Astrocyte of the spinal cord (primary cell): Measurements from ENCODE around the gene NARS2.

Experiments
- DNase-seq: peaks from one replicate; pipeline ENCODE4 v3.0.0; 2011; ENCODE audit warnings: low read depth, low spot score
- H3K4me3 ChIP-seq: 2 replicates; pipeline ENCODE4 v1.5.1; 2011; ENCODE audit warnings: low read depth, mild to moderate bottlenecking, low read length, moderate library complexity
- in situ Hi-C: cut with HindIII; loops from 2 replicates; pipeline ENCODE4 v1.10.0; 2017; ENCODE audit warnings: low sequenced_read_pairs
- TF ChIP-seq, protein P1 (sequence below): IDR thresholded peaks from 2 replicates; pipeline ENCODE4 v1.5.1; 2012; ENCODE audit warnings: low read depth, mild to moderate bottlenecking, low read length, inconsistent platforms

Gene NARS2

DNA sequence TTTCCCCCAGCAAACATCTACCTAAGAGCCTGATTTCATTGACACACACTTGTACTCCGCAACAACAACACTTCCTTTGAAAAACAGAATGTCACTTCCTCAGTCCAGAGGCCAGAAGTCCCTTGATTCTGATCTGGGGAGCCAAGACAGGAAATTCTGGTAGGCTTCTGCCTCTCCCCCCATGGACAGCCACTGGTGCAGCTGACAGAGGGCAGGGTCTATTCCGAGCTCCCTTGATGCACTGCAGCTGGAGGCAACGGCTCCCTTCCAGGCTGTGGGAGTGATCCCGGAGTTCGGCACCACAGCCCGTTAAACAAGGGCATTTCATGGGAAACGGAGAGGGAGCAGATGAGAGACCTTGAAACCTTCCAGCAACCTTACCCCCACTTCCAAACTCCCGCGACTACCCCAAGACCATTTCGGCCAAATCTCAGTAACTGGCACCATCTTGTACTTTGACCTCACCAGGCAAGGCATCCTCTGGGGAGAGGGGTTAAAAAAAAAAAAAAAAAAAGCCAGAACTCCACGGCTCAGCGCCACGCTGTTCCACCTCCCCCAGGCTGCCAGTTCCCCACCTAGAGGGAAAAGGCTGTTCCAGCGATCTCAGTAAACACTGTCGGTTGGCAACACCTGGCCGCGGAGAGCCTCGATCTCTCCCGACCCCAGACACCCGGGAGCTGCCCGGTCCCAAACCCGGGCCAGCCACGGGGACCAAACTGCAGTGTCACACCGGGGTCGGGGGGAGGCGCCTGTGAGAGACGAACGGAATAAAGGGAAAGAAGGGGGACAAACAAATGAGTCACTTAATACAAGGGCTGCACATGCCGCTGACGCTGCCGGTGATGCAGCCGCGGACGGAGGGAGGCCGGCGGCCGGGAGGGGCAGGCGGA lies 158.1 kb downstream of the NARS2 start:
- TF ChIP-seq, protein P1, sequence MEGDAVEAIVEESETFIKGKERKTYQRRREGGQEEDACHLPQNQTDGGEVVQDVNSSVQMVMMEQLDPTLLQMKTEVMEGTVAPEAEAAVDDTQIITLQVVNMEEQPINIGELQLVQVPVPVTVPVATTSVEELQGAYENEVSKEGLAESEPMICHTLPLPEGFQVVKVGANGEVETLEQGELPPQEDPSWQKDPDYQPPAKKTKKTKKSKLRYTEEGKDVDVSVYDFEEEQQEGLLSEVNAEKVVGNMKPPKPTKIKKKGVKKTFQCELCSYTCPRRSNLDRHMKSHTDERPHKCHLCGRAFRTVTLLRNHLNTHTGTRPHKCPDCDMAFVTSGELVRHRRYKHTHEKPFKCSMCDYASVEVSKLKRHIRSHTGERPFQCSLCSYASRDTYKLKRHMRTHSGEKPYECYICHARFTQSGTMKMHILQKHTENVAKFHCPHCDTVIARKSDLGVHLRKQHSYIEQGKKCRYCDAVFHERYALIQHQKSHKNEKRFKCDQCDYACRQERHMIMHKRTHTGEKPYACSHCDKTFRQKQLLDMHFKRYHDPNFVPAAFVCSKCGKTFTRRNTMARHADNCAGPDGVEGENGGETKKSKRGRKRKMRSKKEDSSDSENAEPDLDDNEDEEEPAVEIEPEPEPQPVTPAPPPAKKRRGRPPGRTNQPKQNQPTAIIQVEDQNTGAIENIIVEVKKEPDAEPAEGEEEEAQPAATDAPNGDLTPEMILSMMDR, result peak; percentile 62
- in situ Hi-C loops, result no loop called here
- H3K4me3 ChIP-seq, result peak overlapping the region; percentile 53
- DNase-seq, result peak; percentile 87

DNA sequence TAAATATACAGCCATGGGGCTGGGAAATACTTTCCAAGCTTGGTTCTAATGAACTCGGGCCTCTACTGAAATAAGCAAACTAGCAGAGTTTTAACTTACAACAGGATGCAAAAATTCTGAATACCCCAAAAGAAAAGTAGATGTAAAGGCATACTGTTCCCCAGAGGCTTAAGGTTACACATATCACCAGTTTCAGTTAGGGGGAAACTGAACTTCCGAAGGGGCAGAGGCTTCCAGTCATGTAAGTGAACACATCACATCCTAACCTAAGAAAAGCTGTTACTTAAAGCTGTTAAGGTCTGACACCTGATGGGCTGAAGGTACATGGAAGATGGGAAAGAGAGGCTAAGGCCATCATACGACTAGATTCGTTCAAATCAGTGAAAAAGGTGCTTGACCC lies 159.3 kb downstream of the NARS2 start:
- DNase-seq, result no peak
- TF ChIP-seq, protein P1, result no peak
- H3K4me3 ChIP-seq, result no peak overlapping the region
- in situ Hi-C loops, result no loop called here

DNA sequence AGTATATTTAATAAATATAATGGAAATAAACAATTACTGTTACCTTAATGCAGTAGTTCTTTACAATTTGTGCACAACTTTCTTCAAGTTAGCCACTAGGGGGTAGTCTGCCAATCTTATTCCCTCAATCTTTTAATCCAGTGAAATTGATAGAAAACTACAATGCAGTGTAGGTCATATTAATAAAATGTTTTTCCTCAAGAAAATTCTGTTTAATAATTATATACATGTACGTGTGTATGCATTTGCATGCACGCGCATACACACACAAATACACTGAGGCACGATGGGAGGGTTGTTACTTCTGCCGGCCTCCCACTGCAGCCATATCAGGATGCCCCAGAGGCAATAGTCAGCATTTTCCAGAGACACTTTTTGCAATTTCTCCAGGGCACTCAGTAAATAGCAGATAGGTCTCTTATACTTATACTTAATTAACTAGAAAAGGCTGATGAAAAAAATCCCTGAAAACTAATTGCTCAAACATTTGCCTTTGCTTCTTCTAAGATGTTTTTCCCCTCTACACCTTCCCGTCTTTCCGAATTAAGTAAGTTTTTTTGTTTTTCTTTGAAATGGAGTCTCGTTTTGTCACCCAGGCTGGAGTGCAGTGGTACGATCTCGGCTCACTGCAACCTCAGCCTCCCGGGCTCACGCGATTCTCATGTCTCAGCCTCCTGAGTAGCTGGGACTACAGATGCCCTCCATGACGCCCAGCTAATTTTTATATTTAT lies 160.2 kb downstream of the NARS2 start:
- DNase-seq, result peak; percentile 36
- in situ Hi-C loops, result no loop called here
- H3K4me3 ChIP-seq, result no peak overlapping the region
- TF ChIP-seq, protein P1, result peak; percentile 65

DNA sequence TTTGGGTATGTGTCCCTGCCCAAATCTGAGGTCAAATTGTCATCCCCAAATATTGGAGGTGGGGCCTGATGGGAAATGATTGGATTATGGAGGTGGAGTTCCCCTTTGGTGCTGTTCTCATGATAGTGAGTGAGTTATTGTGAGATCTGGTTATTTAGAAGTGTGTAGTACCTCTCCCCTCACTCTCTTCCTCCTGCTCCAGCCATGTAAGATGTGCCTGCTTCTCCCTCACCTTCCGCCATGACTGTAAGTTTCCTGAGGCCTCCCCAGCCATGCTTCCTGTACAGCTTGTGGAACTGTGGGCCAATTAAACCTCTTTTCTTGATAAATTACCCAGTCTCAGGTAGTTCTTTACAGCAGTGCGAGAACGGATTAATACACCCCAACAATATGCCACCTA lies 166.0 kb downstream of the NARS2 start:
- TF ChIP-seq, protein P1, result no peak
- DNase-seq, result no peak
- H3K4me3 ChIP-seq, result no peak overlapping the region
- in situ Hi-C loops, result no loop called here

DNA sequence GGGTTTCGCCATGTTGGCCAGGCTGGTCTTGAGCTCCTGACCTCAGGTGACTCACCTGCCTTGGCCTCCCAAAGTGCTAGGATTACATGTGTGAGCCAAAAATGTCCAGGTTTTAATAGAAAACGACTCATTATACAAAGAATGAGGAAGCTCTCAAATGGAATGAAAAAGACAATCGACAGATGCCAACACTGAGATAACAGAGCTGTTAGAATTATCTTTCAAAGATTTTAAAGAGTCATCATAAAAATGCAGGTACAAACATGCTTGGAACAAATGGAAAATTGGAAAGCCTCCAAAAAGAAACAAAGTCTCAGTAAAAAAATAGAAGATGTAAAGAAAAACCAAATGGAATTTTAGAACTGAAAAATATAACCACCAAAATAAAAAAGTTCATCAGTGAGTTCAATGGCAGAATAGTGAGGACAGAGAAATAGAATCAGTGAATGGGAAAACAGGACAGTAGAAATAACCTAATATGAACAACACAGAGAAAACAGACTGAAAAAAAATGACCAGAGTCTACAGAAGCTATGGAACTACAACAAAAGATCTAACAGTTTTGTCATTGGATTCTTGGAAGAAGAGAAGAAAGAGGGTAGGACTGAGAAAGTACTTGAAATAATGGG lies 168.0 kb downstream of the NARS2 start:
- in situ Hi-C loops, result no loop called here
- TF ChIP-seq, protein P1, result no peak
- no peak overlapping the region for H3K4me3 ChIP-seq
- DNase-seq, result no peak

DNA sequence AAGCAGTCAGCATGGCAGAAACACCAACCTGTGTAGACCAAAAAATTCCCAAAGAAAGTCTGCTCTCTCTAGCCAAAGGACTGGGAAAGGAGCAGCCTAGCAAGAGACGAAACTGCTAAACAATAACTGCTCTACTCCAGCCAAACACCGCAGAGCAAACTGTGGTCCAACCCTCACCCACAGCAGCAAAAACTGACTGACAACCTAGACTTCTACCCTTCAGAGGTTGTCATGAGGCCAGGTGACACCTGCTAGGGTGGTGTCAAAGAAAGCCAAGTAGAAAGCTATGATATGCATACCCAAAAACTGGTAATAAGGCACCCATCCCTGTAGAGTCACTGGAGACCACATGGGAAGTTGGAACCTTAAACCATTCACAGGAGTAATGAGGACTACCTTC lies 168.9 kb downstream of the NARS2 start:
- in situ Hi-C loops, result no loop called here
- TF ChIP-seq, protein P1, result no peak
- H3K4me3 ChIP-seq, result no peak overlapping the region
- DNase-seq, result no peak
